GM21423 (cell line): Measurements from ENCODE around the gene NNMT.

ENCODE experiments used
- ATAC-seq: cut with Tn5 transposase; IDR thresholded peaks from one replicate; pipeline ENCODE4 v1.9.1; 2021; ENCODE audit warnings: mild to moderate bottlenecking, moderate library complexity; ENCODE audit not compliant: unreplicated experiment

NNMT gene

DNA sequence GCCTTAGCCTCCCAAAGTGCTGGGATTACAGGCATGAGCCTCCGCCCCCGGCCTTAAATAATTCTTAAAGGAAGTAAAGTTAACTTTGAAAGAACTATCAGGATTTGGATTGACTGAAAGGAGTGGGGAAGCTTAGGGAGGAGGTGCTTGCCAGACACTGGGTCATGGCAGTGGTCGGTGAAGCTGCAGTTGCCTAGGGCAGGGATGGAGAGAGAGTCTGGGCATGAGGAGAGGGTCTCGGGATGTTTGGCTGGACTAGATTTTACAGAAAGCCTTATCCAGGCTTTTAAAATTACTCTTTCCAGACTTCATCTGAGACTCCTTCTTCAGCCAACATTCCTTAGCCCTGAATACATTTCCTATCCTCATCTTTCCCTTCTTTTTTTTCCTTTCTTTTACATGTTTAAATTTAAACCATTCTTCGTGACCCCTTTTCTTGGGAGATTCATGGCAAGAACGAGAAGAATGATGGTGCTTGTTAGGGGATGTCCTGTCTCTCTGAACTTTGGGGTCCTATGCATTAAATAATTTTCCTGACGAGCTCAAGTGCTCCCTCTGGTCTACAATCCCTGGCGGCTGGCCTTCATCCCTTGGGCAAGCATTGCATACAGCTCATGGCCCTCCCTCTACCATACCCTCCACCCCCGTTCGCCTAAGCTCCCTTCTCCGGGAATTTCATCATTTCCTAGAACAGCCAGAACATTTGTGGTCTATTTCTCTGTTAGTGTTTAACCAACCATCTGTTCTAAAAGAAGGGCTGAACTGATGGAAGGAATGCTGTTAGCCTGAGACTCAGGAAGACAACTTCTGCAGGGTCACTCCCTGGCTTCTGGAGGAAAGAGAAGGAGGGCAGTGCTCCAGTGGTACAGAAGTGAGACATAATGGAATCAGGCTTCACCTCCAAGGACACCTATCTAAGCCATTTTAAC, at the start of gene NNMT:
Gene NNMT (plus strand): TSS at position 724 of the 929 bp plus-strand sequence. CDS start 158 bp downstream, at position 882.
- ATAC-seq, result no peak

DNA sequence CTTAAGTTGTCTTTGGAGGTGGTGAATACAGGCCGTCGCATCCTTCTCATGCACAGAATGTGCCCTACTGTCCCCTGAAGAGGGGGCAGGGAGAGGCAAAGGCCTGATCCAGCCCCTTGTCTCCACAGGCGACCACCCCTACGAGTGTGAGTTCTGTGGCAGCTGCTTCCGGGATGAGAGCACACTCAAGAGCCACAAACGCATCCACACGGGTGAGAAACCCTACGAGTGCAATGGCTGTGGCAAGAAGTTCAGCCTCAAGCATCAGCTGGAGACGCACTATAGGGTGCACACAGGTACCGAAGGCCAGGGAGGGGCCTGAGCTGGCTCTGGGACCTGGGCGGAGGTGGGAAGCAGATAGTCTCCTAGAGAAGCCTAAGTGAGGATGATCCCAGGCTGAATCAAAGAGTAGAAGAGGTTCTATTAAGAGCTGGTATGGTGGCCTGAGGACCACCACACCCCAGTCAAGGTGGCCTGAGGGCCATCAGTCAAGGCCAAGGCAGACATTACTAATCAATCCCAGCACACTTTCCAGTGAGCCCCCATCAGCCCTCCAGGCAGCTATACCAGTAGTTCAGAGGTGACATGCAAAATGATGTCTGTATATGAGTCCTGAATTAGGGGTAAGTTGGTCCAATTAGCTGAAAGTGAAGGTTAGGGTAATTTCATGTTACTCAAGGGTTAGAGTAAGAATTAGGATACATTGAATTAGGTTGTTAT, 49.0 kb upstream of the NNMT start:
- no peak for ATAC-seq

DNA sequence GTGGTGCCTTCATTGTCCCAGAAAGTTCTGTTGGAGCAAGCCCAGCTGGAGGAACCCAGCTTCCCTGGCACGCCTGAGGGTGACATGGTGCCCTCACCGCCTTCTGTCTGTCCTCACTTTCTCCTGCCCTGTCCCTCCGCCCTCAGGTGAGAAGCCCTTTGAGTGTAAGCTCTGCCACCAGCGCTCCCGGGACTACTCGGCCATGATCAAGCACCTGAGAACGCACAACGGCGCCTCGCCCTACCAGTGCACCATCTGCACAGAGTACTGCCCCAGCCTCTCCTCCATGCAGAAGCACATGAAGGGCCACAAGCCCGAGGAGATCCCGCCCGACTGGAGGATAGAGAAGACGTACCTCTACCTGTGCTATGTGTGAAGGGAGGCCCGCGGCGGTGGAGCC, 46.0 kb upstream of the NNMT start:
- ATAC-seq, result no peak

DNA sequence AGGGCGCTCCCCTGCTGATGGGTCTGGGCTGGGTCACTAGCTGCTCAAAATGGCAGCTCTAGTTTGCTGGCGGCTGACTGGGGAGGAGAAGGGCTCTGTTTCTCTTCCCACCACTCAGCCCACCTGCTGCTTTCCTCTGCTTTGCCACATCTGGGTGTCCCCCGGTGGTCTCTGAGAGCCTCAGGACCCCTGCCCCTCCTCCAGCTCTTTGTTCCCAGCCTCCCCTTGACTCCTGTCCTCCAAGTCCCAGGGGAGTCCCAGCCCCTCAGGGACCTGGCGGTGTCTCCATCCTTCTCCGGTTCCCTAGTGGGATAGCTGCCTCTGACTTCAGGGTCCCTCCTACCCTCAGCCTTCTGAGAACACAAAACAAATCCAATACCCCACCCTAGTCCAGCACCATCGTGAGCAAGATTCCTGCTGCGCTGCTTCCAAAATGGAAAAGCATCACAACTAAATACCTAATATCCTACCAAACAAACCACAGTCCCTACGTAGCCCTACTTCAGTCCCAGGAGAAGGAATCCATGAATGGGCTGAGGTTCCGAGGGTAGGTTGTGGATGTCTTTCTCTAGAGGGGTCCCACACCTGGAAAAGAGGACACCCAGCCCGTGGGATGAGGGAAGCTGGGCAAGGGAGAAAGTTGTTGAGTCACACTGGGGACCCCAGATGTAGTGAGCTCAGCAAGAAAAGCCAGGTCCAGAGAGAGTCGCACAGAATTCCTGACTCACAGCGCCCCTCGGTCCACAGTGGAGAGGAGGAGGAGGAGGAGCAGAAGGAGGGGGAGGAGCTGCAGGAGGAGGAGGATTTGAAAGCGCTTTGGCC, 45.0 kb upstream of the NNMT start:
- no peak for ATAC-seq

DNA sequence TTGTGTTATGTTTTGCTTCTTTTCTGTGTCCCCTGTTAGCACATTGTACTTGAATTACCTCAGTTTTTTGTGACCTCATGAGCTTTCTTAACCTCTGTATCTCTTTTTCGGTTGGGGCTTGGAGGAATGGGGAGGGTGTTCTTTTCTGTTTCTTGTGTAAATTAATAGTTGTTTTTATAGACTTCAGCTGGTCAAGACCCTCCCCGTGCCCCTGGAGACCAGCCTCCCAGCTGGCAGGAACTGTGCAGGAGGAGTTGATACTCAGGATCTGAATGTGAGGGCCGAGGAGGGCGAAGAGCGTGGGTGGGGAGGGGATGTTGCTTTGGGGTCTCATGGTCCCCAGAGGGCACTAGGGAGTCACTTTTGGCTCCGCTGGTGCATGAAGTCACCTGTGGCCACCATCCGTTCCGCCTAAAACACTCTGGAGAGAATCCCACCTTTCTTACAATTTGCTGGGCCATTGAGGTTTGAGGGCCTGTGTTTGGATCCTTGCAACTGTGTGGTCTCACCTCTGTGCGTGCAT, 44.3 kb upstream of the NNMT start:
- no peak for ATAC-seq

DNA sequence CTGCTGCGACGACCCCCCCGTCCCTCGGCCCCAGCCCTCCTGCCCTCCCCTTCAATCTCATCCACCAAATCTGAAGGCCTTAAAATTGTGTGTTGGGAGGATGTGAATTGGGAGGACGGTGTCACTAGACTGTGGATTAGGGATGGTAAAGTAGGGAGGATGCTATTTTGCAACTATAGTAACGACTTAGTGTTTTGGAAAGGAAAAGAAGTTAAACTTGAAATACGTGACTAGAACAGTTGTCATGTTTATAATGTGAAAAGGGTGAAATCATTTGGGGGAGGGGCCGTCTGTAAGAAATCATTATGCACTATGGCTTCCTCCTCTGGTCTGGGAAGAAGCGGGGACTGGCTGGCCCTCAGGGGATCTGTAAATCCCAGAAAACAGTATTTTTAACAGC, 43.4 kb upstream of the NNMT start:
- no peak for ATAC-seq

DNA sequence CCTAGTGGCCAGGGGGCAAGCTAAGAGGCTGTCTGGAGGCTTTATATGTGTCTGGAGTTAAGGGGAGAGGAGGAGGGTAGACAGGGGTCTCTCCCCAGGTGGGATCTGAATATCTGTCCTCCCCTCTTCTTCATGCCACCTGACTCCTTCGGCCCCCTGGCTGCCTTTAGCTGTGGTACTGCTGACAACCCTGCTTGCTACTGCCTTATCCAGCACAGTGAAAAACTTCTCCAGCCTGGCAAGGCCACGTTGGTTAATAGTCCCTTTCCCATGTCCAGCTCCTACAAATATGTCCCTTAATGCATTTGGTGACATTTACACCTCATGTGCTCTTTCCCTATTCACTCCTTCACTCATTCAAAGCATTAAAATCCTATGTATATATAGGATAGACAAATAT, 42.4 kb upstream of the NNMT start:
- ATAC-seq, result no peak

DNA sequence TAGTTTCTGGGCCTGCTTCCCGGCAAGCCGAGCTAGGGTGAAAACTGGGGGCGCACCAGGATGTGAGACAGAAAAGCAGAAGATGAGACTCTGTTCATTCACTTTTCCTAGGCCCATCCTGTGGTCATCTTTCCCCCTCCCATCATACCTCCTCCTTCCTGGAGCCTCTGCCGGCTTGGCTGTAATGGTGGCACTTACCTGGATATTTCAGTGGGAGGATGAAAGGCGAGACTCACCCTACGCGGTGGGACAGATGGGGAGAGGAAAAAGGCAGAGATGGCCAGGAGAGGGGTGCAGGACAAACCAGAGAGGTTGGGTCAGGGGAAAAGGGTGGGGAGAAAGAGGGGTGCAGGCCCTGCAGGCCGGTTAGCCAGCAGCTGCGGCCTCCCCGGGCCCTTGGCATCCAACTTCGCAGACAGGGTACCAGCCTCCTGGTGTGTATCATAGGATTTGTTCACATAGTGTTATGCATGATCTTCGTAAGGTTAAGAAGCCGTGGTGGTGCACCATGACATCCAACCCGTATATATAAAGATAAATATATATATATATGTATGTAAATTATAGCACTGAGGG, 41.5 kb upstream of the NNMT start:
- no peak for ATAC-seq

DNA sequence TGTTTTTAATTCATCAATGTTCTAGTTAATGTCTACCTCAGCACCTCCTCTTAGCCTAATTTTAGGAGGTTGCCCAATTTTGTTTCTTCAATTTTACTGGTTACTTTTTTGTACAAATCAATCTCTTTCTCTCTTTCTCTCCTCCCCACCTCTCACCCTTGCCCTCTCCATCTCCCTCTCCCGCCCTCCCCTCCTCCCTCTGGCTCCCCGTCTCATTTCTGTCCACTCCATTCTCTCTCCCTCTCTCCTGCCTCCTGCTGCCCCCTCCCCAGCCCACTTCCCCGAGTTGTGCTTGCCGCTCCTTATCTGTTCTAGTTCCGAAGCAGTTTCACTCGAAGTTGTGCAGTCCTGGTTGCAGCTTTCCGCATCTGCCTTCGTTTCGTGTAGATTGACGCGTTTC, 40.9 kb upstream of the NNMT start:
- ATAC-seq, result no peak

DNA sequence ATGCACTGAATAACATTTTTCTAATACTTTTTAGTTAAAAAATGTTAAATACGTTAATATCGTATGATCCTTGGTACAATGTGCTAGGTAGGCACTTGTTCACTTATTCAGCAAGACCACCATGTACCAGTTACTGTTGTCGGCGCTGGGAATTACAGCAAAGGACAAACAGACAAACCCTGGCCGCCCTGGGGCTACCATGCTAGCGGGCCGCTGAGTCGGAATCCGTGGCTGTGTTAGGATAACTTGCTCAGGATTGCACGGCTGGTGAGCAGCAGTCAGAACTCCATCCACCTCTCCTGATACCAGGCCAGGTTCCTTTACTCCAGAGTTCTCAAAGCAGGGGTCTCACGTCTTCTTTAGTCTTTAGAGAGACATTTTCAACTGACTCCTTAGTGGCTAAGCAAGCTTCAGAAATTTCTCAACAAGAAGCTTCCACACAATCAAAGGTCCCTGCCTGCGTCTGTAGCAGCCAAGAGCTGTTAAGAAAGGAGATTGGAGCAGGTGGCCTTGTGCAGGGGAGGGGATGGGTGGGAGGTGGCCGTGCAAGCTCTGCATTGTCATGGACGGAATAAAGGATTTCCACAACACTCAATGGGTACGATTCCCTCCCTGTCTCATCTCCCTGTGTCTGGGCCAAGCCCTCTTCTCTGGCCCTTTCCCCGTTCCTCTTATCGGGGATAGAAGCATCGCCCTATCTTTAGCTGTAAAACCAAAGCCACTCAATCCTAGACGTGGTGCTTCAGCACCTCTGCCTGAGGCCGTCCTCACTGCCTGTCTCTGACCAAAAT, 39.8 kb upstream of the NNMT start:
- no peak for ATAC-seq

DNA sequence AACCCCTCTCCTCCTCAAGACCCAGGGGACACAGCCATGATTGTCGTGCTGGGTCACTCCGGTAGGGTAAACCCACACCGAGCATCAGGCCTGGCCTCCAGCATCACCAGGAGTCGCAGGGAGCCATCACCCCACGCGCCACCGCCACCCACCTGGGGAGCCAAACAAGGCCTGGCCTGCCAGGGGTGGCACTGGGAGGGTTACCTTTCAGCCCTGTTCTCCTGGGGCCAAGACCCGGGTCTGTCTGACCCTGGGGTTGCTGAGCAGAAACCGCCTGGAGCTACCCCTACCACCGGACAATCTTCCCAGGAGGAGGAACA, 39.3 kb upstream of the NNMT start:
- no peak for ATAC-seq

DNA sequence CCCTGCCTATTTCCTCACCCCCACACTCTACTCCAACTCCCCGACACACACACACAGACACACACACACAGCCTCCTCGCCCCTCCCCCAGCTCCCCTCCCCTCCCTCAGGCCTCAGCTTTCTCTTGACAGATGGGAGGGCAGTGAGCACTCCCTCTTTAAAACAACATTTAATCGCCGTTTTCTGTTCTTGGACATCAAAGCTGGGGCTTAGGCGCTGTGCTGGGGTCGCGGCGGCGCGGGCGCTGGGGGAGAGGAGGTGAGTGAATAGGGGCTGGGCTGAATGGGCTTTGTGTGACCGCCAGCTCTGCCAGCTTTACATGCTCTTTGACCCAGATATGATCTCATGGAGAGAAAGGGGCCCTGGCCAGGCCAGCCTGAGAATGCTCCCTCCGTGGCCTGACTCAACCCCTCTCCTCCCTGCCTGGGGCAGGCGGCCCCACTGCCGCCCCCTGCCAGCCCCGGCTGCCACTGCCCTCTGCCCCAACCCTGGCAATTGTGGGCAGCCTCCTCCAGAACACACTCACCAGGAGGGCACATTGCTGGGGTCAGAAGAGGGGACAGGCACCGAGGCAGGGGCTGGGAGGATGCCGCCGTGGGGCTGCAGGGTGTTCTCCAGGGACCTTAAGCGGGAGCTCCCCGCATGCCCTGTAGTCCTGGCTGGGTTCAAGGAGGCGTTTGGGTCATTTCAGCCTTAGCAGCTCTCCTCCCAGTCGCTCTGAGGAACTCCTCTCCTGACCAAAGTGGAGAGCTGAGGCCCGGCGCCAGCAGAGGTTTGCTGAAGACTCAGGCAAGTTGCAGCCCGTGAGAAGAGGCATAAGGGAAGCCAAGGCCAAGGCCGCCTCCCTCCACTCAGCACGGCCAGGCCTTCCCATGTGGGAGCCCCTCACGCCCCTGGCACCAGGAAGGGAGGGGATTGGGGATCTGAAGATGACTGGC, 38.3 kb upstream of the NNMT start:
- no peak for ATAC-seq

DNA sequence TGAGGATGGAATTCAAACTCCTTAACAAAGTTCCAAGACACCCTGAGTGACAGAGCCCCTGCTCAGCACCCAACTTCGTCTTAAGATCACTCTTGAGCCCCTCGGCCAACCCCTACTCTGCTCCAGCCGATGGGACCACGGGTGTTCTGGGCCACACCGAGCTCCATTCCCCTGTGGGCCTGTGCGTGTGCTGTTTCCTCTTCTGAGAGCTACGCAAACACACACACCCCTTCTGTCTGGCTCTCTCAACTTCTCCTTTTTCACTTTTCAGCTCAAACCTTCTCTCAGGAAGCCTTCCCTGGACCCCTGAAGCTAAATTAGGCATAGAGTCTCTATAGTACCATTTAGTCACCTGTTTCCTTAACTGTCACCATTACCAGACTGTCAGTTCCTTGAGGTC, 37.5 kb upstream of the NNMT start:
- no peak for ATAC-seq

DNA sequence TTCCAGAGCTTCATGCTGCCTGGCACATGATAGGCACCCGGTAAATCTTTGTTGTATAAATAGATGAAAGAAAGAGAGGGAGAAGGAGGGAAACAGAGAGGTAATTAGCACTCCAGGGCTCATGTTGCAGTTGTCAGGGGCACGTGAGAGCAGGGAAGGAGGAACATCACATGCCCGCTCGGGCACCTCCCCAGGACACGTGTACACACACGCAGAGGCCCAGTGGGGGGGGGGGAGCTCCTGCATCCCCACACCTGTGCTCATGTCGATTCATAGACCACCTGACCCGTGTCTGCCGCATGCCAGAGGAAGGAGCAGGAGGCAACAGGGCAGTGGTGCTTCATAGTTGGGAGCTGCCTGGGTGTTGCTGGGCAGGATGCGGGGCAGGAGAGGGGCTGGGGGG, 37.1 kb upstream of the NNMT start:
- ATAC-seq, result no peak

DNA sequence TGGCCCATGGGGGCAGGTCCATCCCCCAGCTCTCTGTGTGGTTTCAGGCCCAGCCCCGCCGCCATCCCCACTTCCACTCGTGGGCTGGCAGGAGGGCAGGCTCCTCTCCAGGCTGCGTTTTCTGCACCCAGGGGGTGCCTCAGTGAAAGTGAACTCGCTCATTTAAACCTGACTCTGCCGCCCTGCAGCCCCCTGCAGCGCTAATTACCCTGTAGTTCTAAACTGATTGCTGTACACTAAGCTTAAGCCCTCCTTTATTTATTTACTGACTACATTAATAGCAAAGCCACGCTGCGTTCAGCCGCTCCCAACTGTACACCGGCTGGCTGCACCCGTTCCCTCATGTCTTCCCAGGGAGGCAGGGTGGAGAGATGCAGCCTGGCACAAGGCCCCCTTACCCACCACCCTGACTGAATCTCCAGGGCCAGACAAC, 36.6 kb upstream of the NNMT start:
- no peak for ATAC-seq

DNA sequence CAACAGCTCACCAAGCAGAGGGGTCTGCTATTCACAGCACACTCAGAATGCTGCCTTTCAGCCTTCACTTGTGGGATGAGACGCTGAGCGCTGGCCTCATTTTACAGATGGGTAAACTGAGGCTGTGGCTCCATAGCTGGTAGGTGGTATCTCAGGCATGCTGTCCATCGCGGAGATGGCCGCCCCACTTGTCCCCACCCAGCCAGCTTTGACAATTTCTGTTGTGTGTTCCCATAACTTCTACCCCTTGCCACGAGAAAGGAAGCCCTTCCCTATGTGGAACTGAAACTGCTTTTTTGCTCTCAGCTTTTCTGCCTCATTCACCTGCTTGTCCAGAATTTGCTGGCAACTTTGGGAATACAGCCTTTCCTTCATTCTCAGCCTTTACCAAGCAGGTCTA, 36.1 kb upstream of the NNMT start:
- ATAC-seq, result no peak

DNA sequence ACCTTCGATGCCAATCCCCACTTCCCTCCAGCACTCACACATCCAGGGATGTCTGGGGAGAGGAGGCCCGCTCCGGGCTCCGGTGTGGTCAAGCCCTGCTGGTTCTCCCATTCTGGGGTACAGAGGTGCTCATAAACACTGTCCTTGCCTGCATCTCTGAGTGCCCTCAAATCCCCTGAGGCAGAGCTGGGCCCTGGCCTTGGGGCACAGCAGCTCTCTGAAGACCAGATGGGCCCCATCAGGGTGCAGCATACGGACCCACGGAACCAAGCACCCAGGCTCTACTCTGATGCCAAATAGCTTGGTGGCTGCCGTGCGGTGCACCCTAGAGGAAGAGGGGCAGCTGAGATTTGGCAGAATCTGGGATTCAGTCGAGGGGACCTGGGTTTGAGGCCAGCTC, 35.7 kb upstream of the NNMT start:
- no peak for ATAC-seq

DNA sequence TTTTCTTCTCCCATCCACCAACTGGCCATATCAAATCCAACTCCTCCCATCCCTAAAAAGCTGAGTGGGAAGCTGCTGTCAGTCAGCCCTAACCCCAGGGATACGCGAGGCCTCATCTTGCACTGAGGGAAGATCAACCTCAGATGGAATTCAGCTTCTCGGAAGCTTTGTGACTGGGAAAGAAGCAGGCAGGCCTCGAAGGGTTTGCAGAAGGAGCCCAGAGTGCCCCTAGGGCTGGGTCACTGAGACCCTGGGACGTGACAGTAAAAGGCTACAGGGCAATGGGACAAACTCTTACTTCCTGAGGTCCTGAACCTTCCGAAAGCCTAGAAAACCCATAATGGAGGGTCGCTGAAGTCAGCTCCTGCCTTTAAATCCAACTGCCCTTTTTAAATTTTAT, 34.4 kb upstream of the NNMT start:
- no peak for ATAC-seq
